ENCODE measurements around the gene TRAPPC4.

- TF ChIP-seq CTCF (IDR thresholded peaks at IDR 0.05), result no peak
- TF ChIP-seq POLR2A (IDR thresholded peaks at IDR 0.05), result no peak
Measured at GRCh38 chr11:119029340-119030028, 10.9 kb downstream of the TRAPPC4 start.

Data from testis (tissue), 2 donors.